ENCODE results near the gene HSPA6.
"Not testable (repeated sequence)": the region's sequence is repeated elsewhere in the genome, so short reads cannot be mapped to it uniquely, and the experiment has no call there.

The HSPA6 gene

DNA sequence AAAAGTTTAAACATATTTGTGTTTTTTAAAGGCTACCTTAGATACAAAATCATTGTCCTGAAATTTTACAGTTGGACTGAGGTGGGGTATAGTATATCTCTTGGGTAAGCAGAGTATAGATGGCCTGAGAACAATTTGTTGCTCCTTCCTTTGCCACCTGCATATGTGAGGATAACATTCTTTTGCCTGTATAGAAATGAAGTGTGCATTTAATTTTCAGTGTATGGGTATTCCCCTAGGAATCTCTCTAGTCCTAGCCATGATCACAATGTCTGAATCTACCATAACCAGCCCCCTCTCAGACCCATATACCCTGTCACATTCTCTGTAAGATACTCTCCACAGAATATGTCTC is 21.0 kb upstream of the HSPA6 start:
- DNase-seq (ENCODE audit: low read depth, low spot score), result no peak

DNA sequence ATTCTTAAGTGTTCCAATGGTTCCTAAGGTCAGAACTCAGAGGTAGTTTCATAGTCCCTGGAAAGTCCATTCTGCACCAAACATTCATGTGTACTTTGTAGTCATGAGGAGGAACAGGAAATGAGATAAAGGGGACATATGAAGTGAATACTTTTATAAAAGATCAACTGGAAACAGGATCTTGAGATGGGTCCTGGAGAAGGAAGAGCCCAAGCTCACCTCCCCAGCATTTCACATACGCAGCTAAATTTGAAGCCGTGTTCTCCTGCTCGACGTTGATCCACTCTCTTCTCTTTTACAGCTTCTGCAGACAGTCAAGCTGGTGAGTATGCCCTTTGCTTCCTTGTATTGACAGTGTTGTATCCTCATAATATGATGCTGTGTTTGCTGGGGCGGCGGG is 18.7 kb upstream of the HSPA6 start:
- no peak for DNase-seq (ENCODE audit: low read depth, low spot score)

DNA sequence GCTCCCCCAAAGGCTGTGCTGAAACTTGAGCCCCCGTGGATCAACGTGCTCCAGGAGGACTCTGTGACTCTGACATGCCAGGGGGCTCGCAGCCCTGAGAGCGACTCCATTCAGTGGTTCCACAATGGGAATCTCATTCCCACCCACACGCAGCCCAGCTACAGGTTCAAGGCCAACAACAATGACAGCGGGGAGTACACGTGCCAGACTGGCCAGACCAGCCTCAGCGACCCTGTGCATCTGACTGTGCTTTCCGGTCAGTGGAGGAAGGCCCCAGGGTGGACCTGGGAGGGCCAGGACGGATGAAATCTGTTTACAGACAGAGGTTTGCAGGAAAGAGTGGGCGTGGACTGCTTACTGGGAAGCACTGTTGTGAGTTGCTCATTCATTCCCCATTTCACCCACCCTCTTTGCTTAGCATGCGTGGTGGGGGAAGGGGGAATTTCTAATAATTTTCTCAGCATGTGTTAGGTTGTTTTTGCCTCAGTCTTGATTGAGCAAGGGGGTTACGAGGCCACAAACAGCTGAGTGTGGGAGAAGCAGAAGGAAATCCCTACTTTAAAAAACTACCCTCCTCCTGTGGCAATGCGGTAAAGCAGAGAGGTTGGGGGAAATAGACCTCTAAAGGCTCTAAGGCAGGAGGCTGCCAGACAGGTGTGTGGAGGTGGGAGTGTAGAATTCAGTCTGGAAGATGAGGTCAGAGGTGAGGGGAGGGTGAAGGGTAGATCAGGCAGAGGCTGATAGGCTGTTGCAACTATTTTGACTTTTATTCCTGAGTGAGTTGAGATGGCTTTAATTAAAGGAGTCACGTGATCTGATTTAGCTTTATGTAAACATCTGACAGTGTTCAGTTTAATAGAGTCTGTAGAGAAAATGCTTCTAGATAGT is 17.8 kb upstream of the HSPA6 start:
- DNase-seq (ENCODE audit: low read depth, low spot score), result no peak

DNA sequence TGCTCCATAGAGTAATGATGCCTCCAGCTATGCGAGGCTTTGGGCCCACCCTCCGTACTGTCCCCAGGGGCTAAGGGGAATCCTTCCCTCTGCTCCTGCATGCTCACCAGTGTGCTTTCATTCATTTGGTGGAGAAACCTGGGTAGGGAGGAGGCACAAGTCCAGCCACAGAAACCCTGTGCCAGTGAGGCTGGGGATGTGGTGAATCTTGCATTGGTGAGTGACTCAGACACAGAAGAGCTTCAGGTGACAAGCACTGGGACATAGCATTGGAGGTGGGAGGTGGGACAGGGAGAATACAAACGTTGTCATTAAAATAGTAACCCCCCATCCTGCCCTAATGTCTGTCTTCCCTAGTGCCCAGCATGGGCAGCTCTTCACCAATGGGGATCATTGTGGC is 13.9 kb upstream of the HSPA6 start:
- DNase-seq (ENCODE audit: low read depth, low spot score), result no peak

DNA sequence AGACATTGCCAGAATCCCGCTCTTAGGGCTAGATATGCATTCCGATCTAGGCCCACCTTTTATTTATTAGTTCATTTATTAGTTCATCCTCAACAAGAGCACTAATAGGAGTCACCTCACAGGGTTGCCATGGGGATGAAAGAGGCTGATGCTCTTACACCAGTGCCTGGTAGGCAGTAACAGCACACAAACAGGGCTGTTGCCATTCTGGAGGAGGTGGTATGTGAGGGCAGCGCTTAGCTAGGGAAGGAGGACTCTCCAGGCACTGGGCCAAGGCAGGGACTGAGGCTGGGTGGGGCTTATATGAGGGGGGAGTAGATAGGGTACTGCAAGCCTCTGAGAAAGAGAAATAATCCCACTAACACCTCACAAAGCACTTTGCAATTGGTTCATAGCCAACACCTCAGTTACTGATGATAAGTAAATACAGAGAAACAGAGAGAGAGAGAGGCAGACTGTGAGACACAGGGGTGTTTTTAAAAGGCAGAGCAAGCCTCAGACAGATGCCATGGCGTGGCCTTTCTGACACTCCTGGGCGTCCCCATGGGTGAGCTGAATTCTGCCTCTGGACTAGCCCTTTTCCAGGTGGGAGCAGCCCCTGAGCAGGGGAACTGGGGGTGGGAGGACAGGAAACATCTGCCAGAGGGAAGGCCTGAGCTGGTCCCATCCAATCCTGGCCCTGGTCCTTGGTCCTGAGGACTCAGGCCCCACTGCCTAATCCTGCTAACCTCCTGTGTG is 13.2 kb upstream of the HSPA6 start:
- DNase-seq (ENCODE audit: low read depth, low spot score), result no peak

DNA sequence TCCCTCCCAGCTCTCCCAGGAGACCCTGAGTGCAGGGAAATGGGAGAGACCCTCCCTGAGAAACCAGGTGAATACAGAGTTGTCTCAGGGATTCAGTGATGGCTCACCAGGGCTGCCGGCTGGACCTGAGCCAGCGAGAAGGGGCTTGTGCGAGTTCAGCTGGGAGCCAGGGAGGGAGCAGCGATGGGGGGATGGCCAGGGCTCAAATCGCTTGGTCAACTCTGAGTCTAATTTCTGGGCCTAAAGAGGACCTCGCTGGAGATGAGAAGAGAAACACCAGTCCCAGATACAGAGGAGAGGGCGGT is 12.6 kb upstream of the HSPA6 start:
- DNase-seq (ENCODE audit: low read depth, low spot score), result no peak

DNA sequence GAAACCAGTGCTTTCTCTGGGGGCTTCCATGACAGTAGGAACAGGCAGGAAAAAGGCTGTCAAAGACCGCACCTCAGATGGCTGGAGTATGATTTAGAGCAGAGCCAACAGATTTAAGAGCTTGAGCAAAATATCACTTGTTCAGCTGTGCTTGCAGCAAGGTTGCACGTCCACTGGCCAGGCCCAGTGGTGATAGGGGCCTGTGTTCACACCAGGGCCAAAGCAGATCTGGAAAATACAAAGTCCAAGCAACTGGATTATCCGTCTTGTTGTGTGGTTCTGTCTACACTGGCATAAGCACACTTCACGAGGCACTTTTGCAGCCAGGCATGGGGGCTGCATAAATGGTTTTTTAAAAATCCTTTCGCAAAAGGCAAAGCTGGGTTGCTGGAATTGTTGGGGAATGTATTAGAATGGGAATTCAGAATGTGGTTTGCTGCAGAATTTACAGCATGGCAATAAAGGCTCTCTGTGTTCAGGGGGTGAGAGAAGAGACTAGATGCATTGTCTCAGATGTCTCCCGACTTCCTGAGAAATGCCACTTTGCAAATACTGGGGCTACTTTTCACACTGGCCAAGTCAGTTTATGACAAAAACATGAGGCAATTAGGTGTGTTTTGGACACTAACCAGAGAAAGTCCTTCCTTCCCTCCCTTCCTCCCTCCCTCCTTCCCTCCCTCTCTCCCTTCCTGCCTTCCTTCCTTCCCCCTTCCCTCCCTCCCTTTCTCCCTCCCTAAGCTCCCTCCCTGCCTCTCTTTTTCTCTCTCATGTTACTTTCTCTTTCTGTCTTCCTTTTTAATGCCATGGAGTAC is 11.5 kb upstream of the HSPA6 start:
- not testable (repeated sequence) for DNase-seq (ENCODE audit: low read depth, low spot score)

DNA sequence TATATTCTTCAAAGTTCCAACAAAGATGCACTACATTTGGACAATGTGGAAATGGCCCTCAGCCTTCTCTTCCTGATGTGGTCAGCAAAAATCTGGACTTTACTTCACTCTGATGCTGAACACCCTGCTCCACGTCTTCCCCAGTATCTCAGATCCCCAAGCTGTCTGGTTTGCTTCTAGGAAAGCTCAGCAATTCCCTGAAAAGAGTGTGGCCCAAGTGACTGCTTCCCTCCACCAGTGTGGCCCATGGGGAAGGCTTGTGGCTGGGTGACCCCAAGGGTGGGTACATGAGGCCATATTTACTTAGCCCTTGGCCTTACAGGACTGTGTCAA is 10.9 kb upstream of the HSPA6 start:
- DNase-seq (ENCODE audit: low read depth, low spot score), result not testable (repeated sequence)

DNA sequence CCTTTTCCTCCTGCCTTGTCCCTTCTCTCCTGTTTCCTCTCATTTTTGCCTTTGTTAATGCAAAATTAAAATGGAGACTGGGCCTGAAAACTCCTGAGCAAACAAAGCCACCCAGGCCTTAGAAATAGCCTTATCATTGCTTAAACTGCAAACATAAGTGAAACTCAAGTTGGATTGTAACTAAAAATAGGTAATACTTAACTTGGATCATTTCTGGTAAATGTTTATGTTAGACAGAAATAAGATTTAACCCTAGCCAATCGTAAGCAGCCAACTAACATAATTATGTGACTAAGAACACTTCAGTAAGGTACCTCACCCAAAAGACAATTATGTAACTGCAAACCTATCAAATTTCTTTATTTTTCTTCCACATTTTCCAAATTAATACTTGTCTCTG is 10.4 kb upstream of the HSPA6 start:
- DNase-seq (ENCODE audit: low read depth, low spot score), result not testable (repeated sequence)

DNA sequence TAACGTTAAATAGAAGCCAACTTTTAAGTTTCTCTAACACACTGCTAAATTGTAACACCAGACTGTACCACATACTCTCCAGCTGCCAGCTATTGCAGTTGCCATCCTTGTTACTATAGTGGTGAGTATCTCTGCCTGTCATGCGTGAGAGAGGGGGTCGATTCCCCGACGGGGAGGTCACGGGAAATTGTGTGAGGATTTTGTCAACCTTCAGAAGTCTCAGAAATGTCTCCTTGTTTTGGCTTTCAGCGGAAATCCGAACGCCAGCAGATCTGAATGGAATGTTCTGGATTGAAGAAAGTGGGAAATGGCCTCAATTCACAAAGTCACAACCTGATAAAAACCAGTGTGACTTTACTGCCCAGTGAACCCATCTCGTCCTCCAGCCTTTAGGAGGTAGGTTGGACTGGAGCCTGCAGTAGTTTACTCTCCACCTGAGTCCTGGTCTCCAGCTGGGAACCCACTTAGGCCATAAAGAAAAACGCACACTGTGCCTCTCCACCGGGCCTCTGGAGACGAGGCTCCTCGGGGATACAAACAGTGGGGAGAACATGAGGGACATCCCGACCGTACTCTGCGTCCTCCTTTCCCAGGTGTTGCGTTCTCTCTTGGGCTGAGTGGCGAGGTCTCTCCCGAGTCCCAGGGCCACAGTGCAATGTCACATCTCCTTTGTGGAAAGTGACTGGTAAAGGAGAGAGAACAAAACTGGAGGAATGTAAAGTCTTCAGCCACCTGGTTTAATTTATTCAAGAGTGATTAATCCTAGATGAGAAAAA is 1.1 kb upstream of the HSPA6 start:
- DNase-seq (ENCODE audit: low read depth, low spot score), result not testable (repeated sequence)

DNA sequence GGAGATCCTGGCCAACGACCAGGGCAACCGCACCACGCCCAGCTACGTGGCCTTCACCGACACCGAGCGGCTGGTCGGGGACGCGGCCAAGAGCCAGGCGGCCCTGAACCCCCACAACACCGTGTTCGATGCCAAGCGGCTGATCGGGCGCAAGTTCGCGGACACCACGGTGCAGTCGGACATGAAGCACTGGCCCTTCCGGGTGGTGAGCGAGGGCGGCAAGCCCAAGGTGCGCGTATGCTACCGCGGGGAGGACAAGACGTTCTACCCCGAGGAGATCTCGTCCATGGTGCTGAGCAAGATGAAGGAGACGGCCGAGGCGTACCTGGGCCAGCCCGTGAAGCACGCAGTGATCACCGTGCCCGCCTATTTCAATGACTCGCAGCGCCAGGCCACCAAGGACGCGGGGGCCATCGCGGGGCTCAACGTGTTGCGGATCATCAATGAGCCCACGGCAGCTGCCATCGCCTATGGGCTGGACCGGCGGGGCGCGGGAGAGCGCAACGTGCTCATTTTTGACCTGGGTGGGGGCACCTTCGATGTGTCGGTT is 477 bp downstream of the HSPA6 start:
- not testable (repeated sequence) for DNase-seq (ENCODE audit: low read depth, low spot score)

DNA sequence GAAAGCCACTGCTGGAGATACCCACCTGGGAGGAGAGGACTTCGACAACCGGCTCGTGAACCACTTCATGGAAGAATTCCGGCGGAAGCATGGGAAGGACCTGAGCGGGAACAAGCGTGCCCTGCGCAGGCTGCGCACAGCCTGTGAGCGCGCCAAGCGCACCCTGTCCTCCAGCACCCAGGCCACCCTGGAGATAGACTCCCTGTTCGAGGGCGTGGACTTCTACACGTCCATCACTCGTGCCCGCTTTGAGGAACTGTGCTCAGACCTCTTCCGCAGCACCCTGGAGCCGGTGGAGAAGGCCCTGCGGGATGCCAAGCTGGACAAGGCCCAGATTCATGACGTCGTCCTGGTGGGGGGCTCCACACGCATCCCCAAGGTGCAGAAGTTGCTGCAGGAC is 981 bp downstream of the HSPA6 start:
- not testable (repeated sequence) for DNase-seq (ENCODE audit: low read depth, low spot score)

DNA sequence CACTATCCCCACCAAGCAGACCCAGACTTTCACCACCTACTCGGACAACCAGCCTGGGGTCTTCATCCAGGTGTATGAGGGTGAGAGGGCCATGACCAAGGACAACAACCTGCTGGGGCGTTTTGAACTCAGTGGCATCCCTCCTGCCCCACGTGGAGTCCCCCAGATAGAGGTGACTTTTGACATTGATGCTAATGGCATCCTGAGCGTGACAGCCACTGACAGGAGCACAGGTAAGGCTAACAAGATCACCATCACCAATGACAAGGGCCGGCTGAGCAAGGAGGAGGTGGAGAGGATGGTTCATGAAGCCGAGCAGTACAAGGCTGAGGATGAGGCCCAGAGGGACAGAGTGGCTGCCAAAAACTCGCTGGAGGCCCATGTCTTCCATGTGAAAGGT is 1.6 kb downstream of the HSPA6 start:
- DNase-seq (ENCODE audit: low read depth, low spot score), result not testable (repeated sequence)

DNA sequence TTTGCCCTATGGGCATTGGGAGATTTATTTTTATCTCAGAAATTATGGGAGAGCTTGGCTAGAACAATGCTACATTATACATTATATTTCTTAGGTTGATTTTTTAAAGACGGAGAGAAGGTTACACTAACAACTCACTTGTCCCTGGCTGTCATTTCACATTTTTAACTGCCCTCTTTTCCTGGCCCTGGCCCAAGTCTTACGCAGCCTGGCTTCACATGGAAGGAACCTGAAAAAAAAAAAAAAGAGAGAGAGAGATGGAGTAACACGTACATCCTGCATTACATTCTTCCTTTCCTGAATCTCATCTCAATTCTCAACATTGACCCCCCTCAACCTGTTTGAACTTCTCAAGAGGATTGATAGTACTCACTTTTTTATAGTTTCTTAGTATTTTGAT is 4.2 kb downstream of the HSPA6 start:
- not testable (repeated sequence) for DNase-seq (ENCODE audit: low read depth, low spot score)

DNA sequence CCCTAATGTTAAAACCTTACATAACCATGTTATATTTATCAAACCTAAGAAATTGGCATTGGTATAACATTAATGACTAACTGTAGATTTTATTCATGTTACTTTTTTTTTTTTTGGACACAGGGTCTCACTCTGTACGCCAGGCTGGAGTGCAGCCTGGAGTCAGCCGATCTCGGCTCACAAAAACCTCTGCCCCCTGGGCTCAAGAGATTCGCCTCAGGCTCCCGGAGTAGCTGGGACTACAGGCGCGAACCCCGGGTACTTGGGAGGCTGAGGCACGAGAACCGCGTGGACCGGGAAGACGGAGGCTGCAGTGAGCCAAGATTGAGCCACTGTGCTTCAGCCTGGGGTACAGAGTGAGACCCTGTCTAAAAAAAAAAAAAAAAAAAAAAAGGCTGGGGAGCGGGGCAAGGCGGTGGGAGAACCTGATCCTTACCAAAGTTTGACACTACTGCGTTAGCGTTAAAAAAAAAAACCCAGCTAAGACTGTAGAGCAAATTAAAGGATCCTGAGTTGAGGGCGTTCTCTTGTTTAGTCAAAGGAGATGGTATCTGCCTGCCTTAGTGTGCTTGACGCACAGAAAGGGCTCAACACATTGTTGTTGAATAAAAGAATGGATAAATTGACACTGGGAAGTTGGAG is 5.2 kb downstream of the HSPA6 start:
- DNase-seq (ENCODE audit: low read depth, low spot score), result not testable (repeated sequence)

DNA sequence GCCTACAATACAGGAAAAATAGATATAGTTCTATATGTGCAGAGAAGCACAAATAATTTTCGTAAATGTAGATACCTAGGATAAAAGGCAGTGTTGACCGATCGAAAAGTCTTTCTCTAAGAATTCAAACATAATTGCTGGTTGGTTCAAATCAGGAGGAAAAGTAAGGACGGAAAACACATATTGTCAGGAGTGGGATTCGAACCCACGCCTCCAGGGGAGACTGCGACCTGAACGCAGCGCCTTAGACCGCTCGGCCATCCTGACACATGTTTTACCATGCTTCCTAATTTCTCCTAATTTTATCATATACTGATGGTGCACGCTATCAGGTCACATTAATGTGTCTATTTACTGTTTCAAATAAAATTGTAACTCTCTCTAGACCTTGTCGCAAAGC is 5.8 kb downstream of the HSPA6 start:
- not testable (repeated sequence) for DNase-seq (ENCODE audit: low read depth, low spot score)

DNA sequence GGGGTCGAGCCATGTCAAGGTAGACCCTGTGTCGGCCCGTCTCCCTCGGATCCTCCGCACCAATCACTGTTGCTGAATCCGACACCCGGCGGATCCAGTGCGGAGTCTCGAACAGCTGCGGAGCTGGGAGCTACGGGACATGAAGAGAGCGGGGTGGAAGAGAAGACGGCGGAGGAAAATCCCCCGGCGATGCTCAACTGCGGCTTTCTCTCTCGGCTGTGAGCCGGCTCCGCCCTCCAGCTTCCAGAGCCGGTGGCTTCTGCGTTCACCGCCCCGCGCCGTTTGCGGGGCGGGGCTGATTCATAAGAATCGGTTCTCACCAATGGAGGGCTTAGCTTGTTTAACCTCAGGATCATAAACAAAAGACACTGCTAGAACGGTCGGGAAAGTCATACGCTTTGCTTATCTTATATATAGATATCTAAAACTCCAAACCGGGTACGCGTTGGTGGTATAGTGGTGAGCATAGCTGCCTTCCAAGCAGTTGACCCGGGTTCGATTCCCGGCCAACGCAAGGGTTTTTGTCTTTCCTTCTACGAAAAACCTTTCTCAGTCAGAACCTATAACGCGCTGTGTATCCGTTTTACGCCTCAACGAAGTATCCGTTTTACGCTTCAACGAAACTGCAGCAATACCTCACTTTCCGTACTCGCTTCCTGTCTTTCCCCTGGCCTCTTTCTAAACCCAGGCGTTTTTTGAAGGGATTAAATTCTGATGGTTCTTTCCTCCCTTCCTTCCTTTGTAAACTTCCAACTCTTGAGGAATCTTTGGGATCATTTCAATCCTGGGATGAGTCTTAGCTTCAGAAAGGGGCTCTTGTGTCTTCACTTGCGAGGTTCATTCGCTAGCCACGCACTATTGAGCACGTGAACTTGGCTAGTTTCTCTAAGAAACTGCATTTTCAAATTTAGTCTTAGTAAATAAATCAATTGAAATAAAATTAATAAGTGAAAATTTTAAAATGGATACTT is 6.6 kb downstream of the HSPA6 start:
- DNase-seq (ENCODE audit: low read depth, low spot score), result peak; percentile 64

DNA sequence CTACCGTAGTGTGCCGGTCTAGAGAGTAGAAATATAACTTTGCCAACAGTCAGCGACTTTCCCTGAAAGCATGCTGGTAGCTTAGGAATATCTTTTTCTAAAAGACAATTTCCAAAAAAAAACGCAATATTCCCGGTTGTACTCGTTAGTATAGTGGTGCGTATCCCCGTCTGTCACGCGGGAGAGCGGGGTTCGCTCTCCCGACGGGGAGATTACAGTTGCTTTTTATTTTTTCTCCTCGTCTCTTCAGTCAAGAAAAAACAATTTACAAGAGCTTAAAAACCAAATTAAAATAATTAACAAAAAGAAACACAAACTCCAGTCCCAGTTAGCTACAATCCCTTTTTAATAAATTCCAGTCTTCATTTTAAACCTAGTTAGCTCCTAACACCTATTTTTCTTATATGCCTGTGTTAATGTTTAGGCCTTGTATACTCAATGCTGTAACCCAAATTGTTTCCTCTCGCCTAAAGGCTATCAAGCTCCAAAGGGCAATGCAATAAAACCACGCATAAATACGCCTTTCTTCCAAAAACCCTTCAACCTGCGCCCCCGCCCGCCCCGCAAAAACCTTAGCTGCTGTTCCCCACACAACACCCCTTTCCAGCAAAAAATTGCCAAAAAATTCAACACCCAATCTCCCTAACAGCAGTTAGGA is 7.8 kb downstream of the HSPA6 start:
- no peak for DNase-seq (ENCODE audit: low read depth, low spot score)
